ENCODE measurements around the gene NELL1.

NELL1 gene

GRCh38 chr11:21489416-21490115, 820.2 kb downstream of the NELL1 start:
- no peaks in the 10 kb centered on the region for H3K36me3 Mint-ChIP-seq
- ATAC-seq (replicated peaks) (no peak), DNase-seq (no peak)
- H3K4me3 Mint-ChIP-seq: no peak overlapping the region
- no peak overlapping the region for H3K27ac Mint-ChIP-seq
- no peaks in the 10 kb centered on the region for H3K4me1 Mint-ChIP-seq
- peaks cover 6 to 9% of the 10 kb centered on the region in 2 donors for H3K9me3 Mint-ChIP-seq
- no peaks in the 10 kb centered on the region for H3K27me3 Mint-ChIP-seq

GRCh38 chr11:21492931-21493330, 823.5 kb downstream of the NELL1 start:
- DNase-seq (no peak), ATAC-seq (replicated peaks) (no peak)
- no peak overlapping the region for H3K27ac Mint-ChIP-seq
- no peaks in the 10 kb centered on the region for H3K27me3 Mint-ChIP-seq
- H3K4me1 Mint-ChIP-seq: no peaks in the 10 kb centered on the region
- no peak overlapping the region for H3K4me3 Mint-ChIP-seq
- no peaks in the 10 kb centered on the region for H3K36me3 Mint-ChIP-seq
- peaks cover 6 to 7% of the 10 kb centered on the region in 2 donors for H3K9me3 Mint-ChIP-seq

GRCh38 chr11:21494946-21495345, 825.6 kb downstream of the NELL1 start:
- Mint-ChIP-seq H3K9me3 (peaks cover 2 to 5% of the 10 kb centered on the region in 2 donors), H3K36me3 (no peaks in the 10 kb centered on the region), H3K27me3 (no peaks in the 10 kb centered on the region), H3K27ac (no peak overlapping the region), H3K4me1 (no peaks in the 10 kb centered on the region), H3K4me3 (no peak overlapping the region)
- ATAC-seq (replicated peaks) (no peak), DNase-seq (no peak)

- Mint-ChIP-seq H3K36me3 (no peaks in the 10 kb centered on the region), H3K4me3 (no peak overlapping the region), H3K4me1 (no peaks in the 10 kb centered on the region), H3K27me3 (no peaks in the 10 kb centered on the region), H3K27ac (no peak overlapping the region), H3K9me3 (peaks cover 0 to 2% of the 10 kb centered on the region in 2 donors)
- ATAC-seq (replicated peaks): no peak
- DNase-seq: no peak
Measured at GRCh38 chr11:21495879-21496278, 826.5 kb downstream of the NELL1 start.

- Mint-ChIP-seq H3K27ac (no peak overlapping the region), H3K27me3 (no peaks in the 10 kb centered on the region), H3K36me3 (no peaks in the 10 kb centered on the region), H3K4me1 (no peaks in the 10 kb centered on the region), H3K9me3 (peaks cover 0 to 3% of the 10 kb centered on the region in 2 donors), H3K4me3 (no peak overlapping the region)
- ATAC-seq (replicated peaks) (no peak), DNase-seq (no peak)
Measured at GRCh38 chr11:21501245-21501644, 831.9 kb downstream of the NELL1 start.

GRCh38 chr11:21505070-21505469, 835.7 kb downstream of the NELL1 start:
- DNase-seq: no peak
- no peak for ATAC-seq (replicated peaks)
- H3K4me3 Mint-ChIP-seq: no peak overlapping the region
- peaks cover 0 to 3% of the 10 kb centered on the region in 2 donors for H3K9me3 Mint-ChIP-seq
- H3K4me1 Mint-ChIP-seq: no peaks in the 10 kb centered on the region
- H3K27me3 Mint-ChIP-seq: no peaks in the 10 kb centered on the region
- no peaks in the 10 kb centered on the region for H3K36me3 Mint-ChIP-seq
- H3K27ac Mint-ChIP-seq: no peak overlapping the region

- H3K27me3 Mint-ChIP-seq: no peaks in the 10 kb centered on the region
- H3K27ac Mint-ChIP-seq: no peak overlapping the region
- H3K36me3 Mint-ChIP-seq: no peaks in the 10 kb centered on the region
- H3K9me3 Mint-ChIP-seq: no peaks in the 10 kb centered on the region
- DNase-seq: peak; percentile 2
- no peaks in the 10 kb centered on the region for H3K4me1 Mint-ChIP-seq
- no peak overlapping the region for H3K4me3 Mint-ChIP-seq
- ATAC-seq (replicated peaks): peak; percentile 74 to 75
Measured at GRCh38 chr11:21511835-21512440, 842.6 kb downstream of the NELL1 start.

- no peaks in the 10 kb centered on the region for H3K4me1 Mint-ChIP-seq
- ATAC-seq (replicated peaks) (peak in 1 of 2 donors; percentile 34), DNase-seq (no peak)
- H3K27ac Mint-ChIP-seq: no peak overlapping the region
- no peak overlapping the region for H3K4me3 Mint-ChIP-seq
- no peaks in the 10 kb centered on the region for H3K36me3 Mint-ChIP-seq
- no peaks in the 10 kb centered on the region for H3K9me3 Mint-ChIP-seq
- H3K27me3 Mint-ChIP-seq: no peaks in the 10 kb centered on the region
Measured at GRCh38 chr11:21514316-21514715, 844.9 kb downstream of the NELL1 start.

GRCh38 chr11:21520244-21520643, 850.9 kb downstream of the NELL1 start:
- Mint-ChIP-seq H3K27ac (no peak overlapping the region), H3K4me1 (no peaks in the 10 kb centered on the region), H3K9me3 (no peaks in the 10 kb centered on the region), H3K4me3 (no peak overlapping the region), H3K36me3 (no peaks in the 10 kb centered on the region), H3K27me3 (no peaks in the 10 kb centered on the region)
- ATAC-seq (replicated peaks) (no peak), DNase-seq (no peak)

- no peaks in the 10 kb centered on the region for H3K27me3 Mint-ChIP-seq
- no peaks in the 10 kb centered on the region for H3K9me3 Mint-ChIP-seq
- DNase-seq (no peak), ATAC-seq (replicated peaks) (no peak)
- no peaks in the 10 kb centered on the region for H3K36me3 Mint-ChIP-seq
- H3K27ac Mint-ChIP-seq: no peak overlapping the region
- no peak overlapping the region for H3K4me3 Mint-ChIP-seq
- H3K4me1 Mint-ChIP-seq: no peaks in the 10 kb centered on the region
Measured at GRCh38 chr11:21529187-21529586, 859.8 kb downstream of the NELL1 start.

GRCh38 chr11:21534288-21534687, 864.9 kb downstream of the NELL1 start:
- Mint-ChIP-seq H3K9me3 (no peaks in the 10 kb centered on the region), H3K27me3 (no peaks in the 10 kb centered on the region), H3K36me3 (no peaks in the 10 kb centered on the region), H3K4me1 (no peaks in the 10 kb centered on the region), H3K4me3 (no peak overlapping the region), H3K27ac (no peak overlapping the region)
- ATAC-seq (replicated peaks): no peak
- no peak for DNase-seq

GRCh38 chr11:21537980-21538379, 868.6 kb downstream of the NELL1 start:
- H3K9me3 Mint-ChIP-seq: no peaks in the 10 kb centered on the region
- DNase-seq: no peak
- no peaks in the 10 kb centered on the region for H3K27me3 Mint-ChIP-seq
- no peaks in the 10 kb centered on the region for H3K4me1 Mint-ChIP-seq
- H3K36me3 Mint-ChIP-seq: no peaks in the 10 kb centered on the region
- no peak overlapping the region for H3K4me3 Mint-ChIP-seq
- no peak for ATAC-seq (replicated peaks)
- H3K27ac Mint-ChIP-seq: no peak overlapping the region

GRCh38 chr11:21541187-21541751, 871.9 kb downstream of the NELL1 start:
- Mint-ChIP-seq H3K36me3 (no peaks in the 10 kb centered on the region), H3K4me3 (no peak overlapping the region), H3K27ac (no peak overlapping the region), H3K4me1 (no peaks in the 10 kb centered on the region), H3K9me3 (peaks cover 0 to under 1% of the 10 kb centered on the region in 2 donors), H3K27me3 (no peaks in the 10 kb centered on the region)
- DNase-seq (no peak), ATAC-seq (replicated peaks) (no peak)

- no peaks in the 10 kb centered on the region for H3K4me1 Mint-ChIP-seq
- H3K9me3 Mint-ChIP-seq: peaks cover 1 to 4% of the 10 kb centered on the region in 2 donors
- DNase-seq (no peak), ATAC-seq (replicated peaks) (no peak)
- H3K36me3 Mint-ChIP-seq: no peaks in the 10 kb centered on the region
- no peak overlapping the region for H3K27ac Mint-ChIP-seq
- H3K4me3 Mint-ChIP-seq: no peak overlapping the region
- no peaks in the 10 kb centered on the region for H3K27me3 Mint-ChIP-seq
Measured at GRCh38 chr11:21543901-21544300, 874.5 kb downstream of the NELL1 start.

GRCh38 chr11:21545699-21546098, 876.3 kb downstream of the NELL1 start:
- no peak overlapping the region for H3K27ac Mint-ChIP-seq
- no peaks in the 10 kb centered on the region for H3K36me3 Mint-ChIP-seq
- no peaks in the 10 kb centered on the region for H3K4me1 Mint-ChIP-seq
- ATAC-seq (replicated peaks) (no peak), DNase-seq (no peak)
- H3K9me3 Mint-ChIP-seq: peaks cover 1 to 4% of the 10 kb centered on the region in 2 donors
- no peak overlapping the region for H3K4me3 Mint-ChIP-seq
- no peaks in the 10 kb centered on the region for H3K27me3 Mint-ChIP-seq
